ENCODE data around the gene GLS2.
"Not testable (repeated sequence)": the region's sequence is repeated elsewhere in the genome, so short reads cannot be mapped to it uniquely, and the experiment has no call there.

The GLS2 gene

GRCh38 chr12:56488041-56488955, at the start of gene GLS2:
TSS of gene GLS2 (minus strand) at chr12:56488161. CDS start at chr12:56488118, 43 bp downstream.
- peak; percentile 18 for DNase-seq (ENCODE audit: low read depth, low spot score)
- H3K27ac ChIP-seq, result no peak within 1 kb of the TSS

GRCh38 chr12:56537546-56537945, 49.6 kb upstream of the GLS2 start:
- peak overlapping the region; percentile 23 for H3K27ac ChIP-seq
- no peak for DNase-seq (ENCODE audit: low read depth, low spot score)

- DNase-seq (ENCODE audit: low read depth, low spot score), result no peak
- H3K27ac ChIP-seq, result no peak overlapping the region
Measured at GRCh38 chr12:56530390-56531055, 42.6 kb upstream of the GLS2 start.

- H3K27ac ChIP-seq, result no peak overlapping the region
- DNase-seq (ENCODE audit: low read depth, low spot score), result no peak
Measured at GRCh38 chr12:56529656-56530055, 41.7 kb upstream of the GLS2 start.

- H3K27ac ChIP-seq, result peak overlapping the region; percentile 95
- no peak for DNase-seq (ENCODE audit: low read depth, low spot score)
Measured at GRCh38 chr12:56528846-56529245, 40.9 kb upstream of the GLS2 start.

GRCh38 chr12:56522411-56523193, 34.6 kb upstream of the GLS2 start:
- H3K27ac ChIP-seq, result peak overlapping the region; percentile 95
- no peak for DNase-seq (ENCODE audit: low read depth, low spot score)

- DNase-seq (ENCODE audit: low read depth, low spot score), result peak; percentile 57
- peak within 1 kb of the TSS; percentile 95 for H3K27ac ChIP-seq
Measured at GRCh38 chr12:56521590-56522371, 33.8 kb upstream of the GLS2 start, which contains the start of gene RBMS2. TSS of gene RBMS2 (plus strand) at chr12:56521820. CDS start at chr12:56522024, 204 bp downstream.

GRCh38 chr12:56521209-56521589, 33.2 kb upstream of the GLS2 start:
- peak overlapping the region; percentile 95 for H3K27ac ChIP-seq
- no peak for DNase-seq (ENCODE audit: low read depth, low spot score)

- peak overlapping the region; percentile 95 for H3K27ac ChIP-seq
- DNase-seq (ENCODE audit: low read depth, low spot score), result no peak
Measured at GRCh38 chr12:56520506-56520905, 32.5 kb upstream of the GLS2 start.

GRCh38 chr12:56520048-56520447, 32.1 kb upstream of the GLS2 start:
- peak overlapping the region; percentile 95 for H3K27ac ChIP-seq
- DNase-seq (ENCODE audit: low read depth, low spot score), result no peak

GRCh38 chr12:56518570-56518969, 30.6 kb upstream of the GLS2 start:
- H3K27ac ChIP-seq, result peak overlapping the region; percentile 95
- DNase-seq (ENCODE audit: low read depth, low spot score), result no peak

GRCh38 chr12:56517854-56518253, 29.9 kb upstream of the GLS2 start:
- DNase-seq (ENCODE audit: low read depth, low spot score), result no peak
- H3K27ac ChIP-seq, result peak overlapping the region; percentile 95

- not testable (repeated sequence) for H3K27ac ChIP-seq; DNase-seq (ENCODE audit: low read depth, low spot score)
Measured at GRCh38 chr12:56514014-56514318, 26.0 kb upstream of the GLS2 start.

GRCh38 chr12:56510786-56511185, 22.8 kb upstream of the GLS2 start:
- DNase-seq (ENCODE audit: low read depth, low spot score), result no peak
- H3K27ac ChIP-seq, result no peak overlapping the region

GRCh38 chr12:56499879-56500278, 11.9 kb upstream of the GLS2 start:
- DNase-seq (ENCODE audit: low read depth, low spot score); H3K27ac ChIP-seq: not testable (repeated sequence)

- H3K27ac ChIP-seq; DNase-seq (ENCODE audit: low read depth, low spot score): not testable (repeated sequence)
Measured at GRCh38 chr12:56499452-56499851, 11.5 kb upstream of the GLS2 start.

- DNase-seq (ENCODE audit: low read depth, low spot score); H3K27ac ChIP-seq: not testable (repeated sequence)
Measured at GRCh38 chr12:56498126-56498902, 10.4 kb upstream of the GLS2 start.

GRCh38 chr12:56496704-56497103, 8.7 kb upstream of the GLS2 start:
- not testable (repeated sequence) for H3K27ac ChIP-seq; DNase-seq (ENCODE audit: low read depth, low spot score)

- H3K27ac ChIP-seq; DNase-seq (ENCODE audit: low read depth, low spot score): not testable (repeated sequence)
Measured at GRCh38 chr12:56494481-56494880, 6.5 kb upstream of the GLS2 start.
